NCI-H187 treated with DMSO at 0.1 percent for 48 hours (cell line): ENCODE results near the gene RP2.

Source experiments
- DNase-seq: peaks from one replicate; lab custom pipeline; 2025; lab: John Stamatoyannopoulos, UW

RP2 gene

GRCh38 chrX:46844913-46845312 is 8.1 kb downstream of the RP2 start:
- DNase-seq, result no peak

- DNase-seq, result no peak
Measured at GRCh38 chrX:46849933-46850332, 13.1 kb downstream of the RP2 start.

- DNase-seq, result no peak
Measured at GRCh38 chrX:46850771-46851170, 13.9 kb downstream of the RP2 start.

GRCh38 chrX:46856483-46856882 is 19.6 kb downstream of the RP2 start:
- DNase-seq, result no peak

GRCh38 chrX:46860557-46860956 is 23.7 kb downstream of the RP2 start:
- DNase-seq, result no peak

- no peak for DNase-seq
Measured at GRCh38 chrX:46863072-46863471, 26.2 kb downstream of the RP2 start.

- DNase-seq, result no peak
Measured at GRCh38 chrX:46864606-46865005, 27.8 kb downstream of the RP2 start.

GRCh38 chrX:46865281-46865680 is 28.4 kb downstream of the RP2 start:
- no peak for DNase-seq

- no peak for DNase-seq
Measured at GRCh38 chrX:46866726-46867125, 29.9 kb downstream of the RP2 start.

- no peak for DNase-seq
Measured at GRCh38 chrX:46873746-46874145, 36.9 kb downstream of the RP2 start.

GRCh38 chrX:46876901-46877300 is 40.1 kb downstream of the RP2 start:
- DNase-seq, result no peak

GRCh38 chrX:46882266-46882665 is 45.4 kb downstream of the RP2 start:
- DNase-seq, result no peak

GRCh38 chrX:46884799-46885198 is 48.0 kb downstream of the RP2 start:
- DNase-seq, result no peak

GRCh38 chrX:46898207-46898606 is 61.4 kb downstream of the RP2 start:
- no peak for DNase-seq

GRCh38 chrX:46903458-46904242 is 66.8 kb downstream of the RP2 start:
- no peak for DNase-seq

GRCh38 chrX:46904626-46905025 is 67.8 kb downstream of the RP2 start:
- no peak for DNase-seq

GRCh38 chrX:46910415-46910814 is 73.6 kb downstream of the RP2 start:
- DNase-seq, result no peak

GRCh38 chrX:46912098-46912602 is 75.3 kb downstream of the RP2 start, which contains the start of gene JADE3:
Gene JADE3, plus strand, starts transcription at chrX:46912421. Its CDS starts 72,474 bp downstream, at chrX:46984895.
- DNase-seq, result no peak

GRCh38 chrX:46912603-46913491 is 76.0 kb downstream of the RP2 start:
- DNase-seq, result no peak

GRCh38 chrX:46913667-46914066 is 76.8 kb downstream of the RP2 start:
- DNase-seq, result no peak

- DNase-seq, result no peak
Measured at GRCh38 chrX:46916273-46916672, 79.4 kb downstream of the RP2 start.

GRCh38 chrX:46917622-46918021 is 80.8 kb downstream of the RP2 start:
- no peak for DNase-seq

GRCh38 chrX:46918434-46918833 is 81.6 kb downstream of the RP2 start:
- no peak for DNase-seq
